GM12872 (cell line): ENCODE results near the gene RIN3.

Experiments used
- CTCF ChIP-seq: IDR thresholded peaks from 3 replicates; pipeline ENCODE4 v1.5.1; 2011; ENCODE audit warnings: low read depth, mild to moderate bottlenecking, low read length, moderate library complexity; ENCODE audit not compliant: insufficient read depth

RIN3 gene

DNA sequence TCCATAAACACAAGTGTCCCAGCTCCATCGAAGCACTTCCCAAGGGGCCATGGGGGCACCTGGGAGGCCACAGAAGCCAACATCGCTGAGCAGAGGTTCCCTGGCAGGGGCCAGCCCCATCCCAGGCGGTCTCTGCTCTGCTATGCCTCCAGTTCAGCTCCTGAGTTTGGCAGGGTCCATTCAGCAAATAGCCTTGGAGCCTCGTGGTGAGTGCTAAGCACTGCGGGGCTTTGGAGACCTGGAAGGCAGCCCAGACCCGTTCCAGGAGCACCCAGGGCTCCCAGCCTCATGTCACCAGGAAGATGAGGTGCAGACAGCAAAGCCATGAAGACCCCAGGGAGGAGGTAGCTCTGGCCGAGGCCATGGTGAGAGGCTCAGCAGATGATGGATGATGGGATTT is 125.3 kb downstream of the RIN3 start:
- no peak for TF ChIP-seq CTCF

GRCh38 chr14:92641306-92641705 is 127.7 kb downstream of the RIN3 start:
- no peak for TF ChIP-seq CTCF

GRCh38 chr14:92644171-92644969 is 130.8 kb downstream of the RIN3 start:
- TF ChIP-seq CTCF = no peak

DNA sequence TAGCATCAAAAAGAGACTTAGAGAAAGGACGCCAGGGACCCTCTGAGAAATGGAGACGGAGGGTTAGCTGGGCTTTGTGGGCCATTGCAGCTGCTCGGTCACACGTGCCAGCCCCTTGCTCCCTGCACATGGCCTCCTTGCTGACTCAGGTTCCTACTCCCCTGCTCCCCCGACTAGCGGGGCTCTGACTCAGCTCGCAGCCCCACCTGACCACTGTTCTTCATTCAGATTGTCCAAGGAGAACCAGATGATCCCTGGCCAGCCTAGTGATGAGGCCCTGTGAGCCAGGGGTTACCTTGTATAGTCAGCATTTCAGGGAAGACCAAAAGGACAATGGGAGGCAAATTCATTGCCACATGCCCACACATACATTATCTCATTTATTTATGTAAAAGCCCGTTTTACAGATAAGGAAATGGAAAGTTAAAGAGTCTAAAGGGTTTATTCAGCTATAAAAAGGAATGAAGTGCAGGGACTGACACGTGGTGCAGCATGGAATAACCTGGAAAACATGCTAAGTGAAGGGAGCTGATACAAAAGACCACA is 131.5 kb downstream of the RIN3 start:
- no peak for TF ChIP-seq CTCF

- TF ChIP-seq CTCF = no peak
Measured at GRCh38 chr14:92645841-92646478, 132.4 kb downstream of the RIN3 start.

DNA sequence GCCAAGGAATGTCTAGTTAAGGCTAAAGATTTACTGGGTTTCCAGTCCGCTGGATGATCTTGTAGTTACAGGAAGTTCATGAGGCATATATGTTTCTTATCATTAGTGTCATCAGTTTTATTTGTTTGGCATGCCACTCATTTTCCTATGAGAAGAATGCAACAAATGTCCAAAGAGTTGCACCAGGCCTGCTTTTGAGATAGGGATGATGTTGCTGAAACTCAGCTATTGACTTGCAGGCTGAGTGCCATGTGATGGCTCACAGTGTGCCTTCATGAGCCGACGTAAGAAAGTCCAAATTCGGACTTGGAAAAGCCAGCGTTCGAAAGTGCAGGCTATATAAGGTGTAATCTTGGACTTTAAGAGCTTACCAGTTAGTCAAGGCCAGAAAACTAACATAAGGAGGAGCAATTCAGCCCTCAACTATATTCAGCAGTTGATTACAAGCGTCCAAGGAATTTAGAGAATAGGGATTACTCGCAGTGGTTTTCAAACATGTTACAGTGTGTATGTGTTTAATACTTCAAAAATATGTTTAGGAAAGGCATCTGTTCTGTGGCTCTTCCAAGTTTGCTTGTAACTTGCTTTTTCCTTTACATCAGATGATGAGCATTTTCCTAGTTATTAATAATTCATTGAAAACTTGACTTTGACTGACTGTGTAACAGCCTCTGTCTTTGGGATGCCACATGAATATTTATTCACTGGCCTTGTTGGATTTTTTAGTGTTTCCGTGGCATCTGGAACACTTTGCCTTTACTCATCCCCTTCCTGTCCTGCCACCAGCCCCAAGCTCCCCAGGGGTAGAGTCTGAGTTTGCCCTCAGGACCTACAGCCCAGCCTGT is 133.6 kb downstream of the RIN3 start:
- TF ChIP-seq CTCF = no peak

DNA sequence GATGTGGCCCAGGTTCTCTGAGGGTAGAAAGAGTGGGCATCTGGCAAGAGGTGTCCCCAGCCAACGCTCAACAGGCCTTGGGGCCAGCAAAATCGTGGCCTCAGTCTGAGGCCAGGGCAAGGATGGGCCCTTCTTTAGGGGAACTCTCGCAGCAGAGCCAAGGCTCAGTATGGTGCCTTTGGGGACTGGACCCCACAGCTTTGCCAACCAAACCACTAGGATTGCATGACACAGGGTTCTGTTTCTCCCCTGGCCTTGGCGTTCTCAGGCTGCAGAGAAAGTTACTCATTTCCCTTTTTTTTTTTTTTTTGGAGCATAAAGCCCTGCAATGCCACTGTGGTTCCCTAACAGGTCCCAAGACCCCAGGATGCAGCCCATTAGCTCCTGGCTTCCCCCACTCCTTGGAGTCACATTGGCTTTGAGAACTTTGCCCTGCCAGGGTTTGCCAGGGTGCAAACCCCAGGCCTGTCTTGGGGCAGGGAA is 134.3 kb downstream of the RIN3 start:
- TF ChIP-seq CTCF = no peak
